CD4-positive, alpha-beta T cell treated with Interleukin-2 at 100 ng/mL for 4 hours (primary cell): ENCODE results near the gene NAIP.
"Not testable (repeated sequence)": the region's sequence is repeated elsewhere in the genome, so short reads cannot be mapped to it uniquely, and the experiment has no call there.

Experiments
- DNase-seq: peaks from one replicate; pipeline ENCODE4 v3.0.0-alpha.2; 2020; ENCODE audit warnings: low spot score

Gene NAIP

DNA sequence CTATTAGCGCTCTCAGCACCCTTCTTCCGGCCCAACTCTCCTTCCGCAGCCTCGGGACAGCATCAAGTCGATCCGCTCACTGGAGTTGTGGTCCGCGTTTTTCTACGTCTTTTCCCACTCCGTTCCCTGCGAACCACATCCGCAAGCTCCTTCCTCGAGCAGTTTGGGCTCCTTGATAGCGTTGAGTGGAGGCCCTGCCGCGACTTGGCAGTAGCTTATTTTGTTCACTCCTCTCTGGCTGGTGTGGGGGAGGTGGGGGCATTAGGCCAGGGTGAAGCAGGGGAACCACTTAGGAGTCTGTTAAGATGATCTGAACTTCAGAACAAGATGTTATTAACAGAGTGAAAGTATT, 100.0 kb downstream of the NAIP start:
- DNase-seq = not testable (repeated sequence)
